Osteoblast (primary cell): ENCODE measurements around the gene DOCK10. TPM values are rescaled to one million over a fixed set of nuclear protein-coding genes. Genes with fewer than 3 reads are reported as not detected.

ENCODE experiments used
- DNase-seq: peaks from one replicate; pipeline ENCODE4 v3.0.0; 2011; ENCODE audit warnings: low spot score, mixed read lengths; ENCODE audit not compliant: insufficient read length; ENCODE audit errors: missing footprints
- H2AFZ ChIP-seq: 2 replicates; pipeline ENCODE4 v1.6.0; 2011; ENCODE audit warnings: mild to moderate bottlenecking, low read length
- H3K27ac ChIP-seq: 2 replicates; pipeline ENCODE4 v1.5.1; 2011; ENCODE audit warnings: mild to moderate bottlenecking, low read depth, low read length, moderate library complexity
- H3K27me3 ChIP-seq: 2 replicates; pipeline ENCODE4 v1.6.0; 2012; ENCODE audit warnings: mild to moderate bottlenecking, control low read depth, inconsistent platforms, low read length, moderate library complexity; ENCODE audit not compliant: insufficient read depth
- H3K36me3 ChIP-seq: 2 replicates; pipeline ENCODE4 v1.5.1; 2011; ENCODE audit warnings: mild to moderate bottlenecking, low read length, control low read depth, moderate library complexity; ENCODE audit not compliant: insufficient read depth
- H3K4me1 ChIP-seq: 2 replicates; pipeline ENCODE4 v1.5.1; 2011; ENCODE audit warnings: mild to moderate bottlenecking, low read length, control low read depth, moderate library complexity; ENCODE audit not compliant: insufficient read depth
- H3K4me2 ChIP-seq: 2 replicates; pipeline ENCODE4 v1.6.0; 2011; ENCODE audit warnings: mild to moderate bottlenecking, low read length; ENCODE audit not compliant: insufficient read depth
- H3K4me3 ChIP-seq: fragments of 200-600 bp; sonication (generic); 3 replicates; pipeline ENCODE4 v1.5.1; 2012; ENCODE audit warnings: mild to moderate bottlenecking, low read length, inconsistent platforms; ENCODE audit not compliant: insufficient read depth
- H3K79me2 ChIP-seq: 2 replicates; pipeline ENCODE4 v1.6.0; 2012; ENCODE audit warnings: mild to moderate bottlenecking, low read length, control low read depth, inconsistent platforms; ENCODE audit not compliant: insufficient read depth
- H3K9me3 ChIP-seq: 2 replicates; pipeline ENCODE4 v1.5.1; 2011; ENCODE audit warnings: low read depth, low read length, control low read depth
- H4K20me1 ChIP-seq: 2 replicates; pipeline ENCODE4 v1.6.0; 2012; ENCODE audit warnings: mild to moderate bottlenecking, low read length, control low read depth; ENCODE audit not compliant: insufficient read depth
- total RNA-seq: library from RNA; depleted of rRNA; stranded (reverse); fragments of >200 nt; gene quantifications from 2 replicates; pipeline ENCODE4 v1.2.3, GENCODE V29; 2012
- TF ChIP-seq, protein P1 (sequence below): IDR thresholded peaks from 2 replicates; pipeline ENCODE4 v1.5.1; 2011; ENCODE audit warnings: mild to moderate bottlenecking, low read depth, low read length, moderate library complexity; ENCODE audit errors: extremely low read depth

Gene DOCK10
- total RNA-seq, 1 donor = 33.3 TPM

DNA sequence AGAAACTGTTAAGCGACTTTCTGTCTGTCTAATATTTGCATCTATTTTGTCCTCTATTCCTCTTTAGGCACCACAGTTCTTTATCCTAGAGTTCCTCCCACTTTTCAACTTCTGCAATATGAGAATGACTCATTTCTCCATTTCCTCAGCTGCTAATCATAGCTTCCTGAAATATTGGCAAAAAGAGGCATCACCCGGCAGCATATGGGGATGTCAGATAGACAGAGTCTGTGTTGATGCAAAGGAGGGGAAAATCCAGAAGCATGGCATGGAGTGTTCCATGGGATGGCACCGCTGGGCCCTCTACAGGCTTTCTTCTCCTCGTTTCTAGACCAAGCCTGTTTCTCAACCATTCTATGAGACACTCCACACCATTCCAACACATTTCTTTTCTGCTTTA, 93.4 kb downstream of the DOCK10 start:
- peak; percentile 32 for DNase-seq
- peaks cover 46% of the 10 kb centered on the region for H3K4me1 ChIP-seq
- peak overlapping the region; percentile 30 for H2AFZ ChIP-seq
- H4K20me1 ChIP-seq = no peaks in the 10 kb centered on the region
- H3K27me3 ChIP-seq = no peaks in the 10 kb centered on the region
- H3K36me3 ChIP-seq = no peaks in the 10 kb centered on the region
- H3K79me2 ChIP-seq = peaks cover 79% of the 10 kb centered on the region
- H3K4me2 ChIP-seq = peak overlapping the region; percentile 10
- H3K4me3 ChIP-seq = no peak overlapping the region
- TF ChIP-seq, protein P1, sequence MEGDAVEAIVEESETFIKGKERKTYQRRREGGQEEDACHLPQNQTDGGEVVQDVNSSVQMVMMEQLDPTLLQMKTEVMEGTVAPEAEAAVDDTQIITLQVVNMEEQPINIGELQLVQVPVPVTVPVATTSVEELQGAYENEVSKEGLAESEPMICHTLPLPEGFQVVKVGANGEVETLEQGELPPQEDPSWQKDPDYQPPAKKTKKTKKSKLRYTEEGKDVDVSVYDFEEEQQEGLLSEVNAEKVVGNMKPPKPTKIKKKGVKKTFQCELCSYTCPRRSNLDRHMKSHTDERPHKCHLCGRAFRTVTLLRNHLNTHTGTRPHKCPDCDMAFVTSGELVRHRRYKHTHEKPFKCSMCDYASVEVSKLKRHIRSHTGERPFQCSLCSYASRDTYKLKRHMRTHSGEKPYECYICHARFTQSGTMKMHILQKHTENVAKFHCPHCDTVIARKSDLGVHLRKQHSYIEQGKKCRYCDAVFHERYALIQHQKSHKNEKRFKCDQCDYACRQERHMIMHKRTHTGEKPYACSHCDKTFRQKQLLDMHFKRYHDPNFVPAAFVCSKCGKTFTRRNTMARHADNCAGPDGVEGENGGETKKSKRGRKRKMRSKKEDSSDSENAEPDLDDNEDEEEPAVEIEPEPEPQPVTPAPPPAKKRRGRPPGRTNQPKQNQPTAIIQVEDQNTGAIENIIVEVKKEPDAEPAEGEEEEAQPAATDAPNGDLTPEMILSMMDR = no peak
- H3K27ac ChIP-seq = peak overlapping the region; percentile 38
- no peaks in the 10 kb centered on the region for H3K9me3 ChIP-seq

DNA sequence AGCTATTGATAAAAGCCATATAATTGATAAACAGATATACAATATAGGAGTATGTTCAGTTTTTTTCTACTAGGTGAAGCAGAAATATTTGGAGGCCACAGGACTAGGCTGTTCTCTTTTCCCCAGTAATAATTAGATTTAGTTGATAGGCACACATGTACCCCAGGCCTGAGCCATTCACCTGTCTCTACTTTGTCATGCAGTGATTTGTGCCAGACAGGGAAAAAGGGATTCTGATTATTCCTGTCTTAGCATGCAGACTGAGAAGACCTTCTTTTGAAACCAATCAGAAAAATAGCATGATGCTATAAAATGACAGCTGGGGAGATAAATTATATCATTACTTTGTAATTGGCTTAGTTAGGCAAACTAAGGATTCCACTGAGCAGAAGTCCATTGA, 94.3 kb downstream of the DOCK10 start:
- DNase-seq = no peak
- Histone ChIP-seq H3K36me3 (no peaks in the 10 kb centered on the region), H3K4me3 (no peak overlapping the region), H3K27ac (peak overlapping the region; percentile 38), H3K27me3 (no peaks in the 10 kb centered on the region), H3K4me1 (peaks cover 46% of the 10 kb centered on the region), H3K9me3 (no peaks in the 10 kb centered on the region), H4K20me1 (no peaks in the 10 kb centered on the region), H2AFZ (no peak overlapping the region), H3K79me2 (peaks cover 78% of the 10 kb centered on the region), H3K4me2 (no peak overlapping the region)
- TF ChIP-seq, protein P1 = no peak

DNA sequence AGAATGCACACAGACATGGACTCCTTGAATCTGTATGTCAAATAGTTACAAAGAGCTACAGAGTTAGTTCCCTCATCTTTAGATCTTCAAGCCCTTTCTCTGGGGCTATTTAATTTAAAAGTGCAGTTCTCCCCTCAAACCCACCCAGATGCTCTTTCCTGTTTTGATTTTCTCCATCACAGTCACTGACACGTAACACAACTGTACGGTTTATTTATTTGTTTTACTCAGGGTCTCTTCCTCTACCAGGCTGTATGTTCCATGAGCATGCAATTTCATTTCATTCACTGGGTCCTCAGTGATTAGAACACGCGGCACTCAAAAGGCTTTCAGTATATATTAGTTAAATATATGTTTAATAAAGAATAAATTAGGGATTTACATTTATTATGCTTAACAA, 94.7 kb downstream of the DOCK10 start:
- DNase-seq = no peak
- Histone ChIP-seq H3K27ac (peak overlapping the region; percentile 86), H3K4me2 (peak overlapping the region; percentile 82), H3K27me3 (no peaks in the 10 kb centered on the region), H3K36me3 (no peaks in the 10 kb centered on the region), H2AFZ (no peak overlapping the region), H4K20me1 (no peaks in the 10 kb centered on the region), H3K79me2 (peaks cover 76% of the 10 kb centered on the region), H3K9me3 (no peaks in the 10 kb centered on the region), H3K4me3 (no peak overlapping the region), H3K4me1 (peaks cover 46% of the 10 kb centered on the region)
- TF ChIP-seq, protein P1 = no peak

DNA sequence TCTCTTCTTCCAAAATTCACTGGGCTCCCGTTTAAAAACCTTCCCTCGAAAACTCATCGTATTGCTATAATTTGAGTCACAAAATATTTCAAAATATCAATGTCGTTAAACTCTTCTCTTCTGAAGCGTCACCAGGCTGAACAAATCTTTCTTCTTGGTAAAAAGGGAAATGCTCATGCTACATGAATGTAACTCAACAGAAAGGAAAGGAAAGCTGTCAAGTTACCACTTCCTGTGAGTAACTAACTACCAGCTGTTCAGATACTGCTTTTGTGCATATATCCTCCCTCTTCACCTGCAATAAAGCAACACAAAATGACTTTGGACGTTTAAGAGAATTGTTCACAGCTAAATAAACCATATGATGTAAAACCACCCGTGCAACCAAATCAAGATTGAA, 95.4 kb downstream of the DOCK10 start:
- H3K27me3 ChIP-seq = no peaks in the 10 kb centered on the region
- H3K4me3 ChIP-seq = peak overlapping the region; percentile 55
- H3K9me3 ChIP-seq = no peaks in the 10 kb centered on the region
- no peaks in the 10 kb centered on the region for H4K20me1 ChIP-seq
- H3K79me2 ChIP-seq = peaks cover 78% of the 10 kb centered on the region
- H3K36me3 ChIP-seq = no peaks in the 10 kb centered on the region
- TF ChIP-seq, protein P1 = no peak
- peak overlapping the region; percentile 86 for H3K27ac ChIP-seq
- H2AFZ ChIP-seq = peak overlapping the region; percentile 32
- peaks cover 42% of the 10 kb centered on the region for H3K4me1 ChIP-seq
- no peak for DNase-seq
- peak overlapping the region; percentile 82 for H3K4me2 ChIP-seq
